WTC11 (cell line): ENCODE measurements around the gene RTN4.

Experiments used
- ELF4 ChIP-seq: sonication (generic); formaldehyde crosslinking; IDR thresholded peaks from 2 replicates; pipeline ENCODE4 v1.8.1; 2022; ENCODE audit warnings: low read depth, mild to moderate bottlenecking, moderate library complexity, missing genetic modification reagents
- GRHL2 ChIP-seq: fragments of 250-450 bp; sonication (Bioruptor Pico); IDR thresholded peaks from 2 replicates; pipeline ENCODE4 v1.8.0; 2022; ENCODE audit warnings: mild to moderate bottlenecking, moderate library complexity; ENCODE audit not compliant: insufficient replicate concordance, severe bottlenecking
- JUN ChIP-seq: sonication (generic); formaldehyde crosslinking; IDR thresholded peaks from 2 replicates; pipeline ENCODE4 v1.8.0; 2023; ENCODE audit warnings: mild to moderate bottlenecking, missing genetic modification reagents
- SP1 ChIP-seq: sonication (generic); formaldehyde crosslinking; conservative IDR thresholded peaks from 2 replicates; pipeline ENCODE4 v1.8.1; 2022; ENCODE audit warnings: missing genetic modification reagents
- TP53 ChIP-seq: sonication (generic); formaldehyde crosslinking; IDR thresholded peaks from 2 replicates; pipeline ENCODE4 v1.8.1; 2023; ENCODE audit warnings: mild to moderate bottlenecking, missing genetic modification reagents
- ZNF416 ChIP-seq: fragments of 250-450 bp; sonication (Bioruptor Pico); IDR thresholded peaks from 2 replicates; pipeline ENCODE4 v1.9.0; 2021; ENCODE audit warnings: mild to moderate bottlenecking, inconsistent platforms
- TF ChIP-seq, protein P1 (sequence below): sonication (generic); formaldehyde crosslinking; IDR thresholded peaks from 2 replicates; pipeline ENCODE4 v1.8.1; 2022; ENCODE audit warnings: low read depth, missing genetic modification reagents, borderline replicate concordance
- TF ChIP-seq, protein P2 (sequence below): fragments of 200-600 bp; IDR thresholded peaks from 2 replicates; pipeline ENCODE4 v1.8.0; 2022; ENCODE audit warnings: antibody characterized with exemption
- TF ChIP-seq, protein P3 (sequence below): sonication (generic); formaldehyde crosslinking; IDR thresholded peaks from 2 replicates; pipeline ENCODE4 v1.8.1; 2023; ENCODE audit warnings: mild to moderate bottlenecking, missing genetic modification reagents, borderline replicate concordance
- TF ChIP-seq, protein P4 (sequence below): sonication (generic); formaldehyde crosslinking; IDR thresholded peaks from 2 replicates; pipeline ENCODE4 v1.8.0; 2022; ENCODE audit warnings: mild to moderate bottlenecking, missing genetic modification reagents
- TF ChIP-seq, protein P5 (sequence below): sonication (generic); formaldehyde crosslinking; conservative IDR thresholded peaks from 2 replicates; pipeline ENCODE4 v1.8.1; 2023; ENCODE audit warnings: mild to moderate bottlenecking, low read depth, missing genetic modification reagents, moderate library complexity
- TF ChIP-seq, protein P6 (sequence below): sonication (generic); formaldehyde crosslinking; IDR thresholded peaks from 2 replicates; pipeline ENCODE4 v1.8.1; 2023; ENCODE audit warnings: mild to moderate bottlenecking, missing genetic modification reagents, moderate library complexity
- TF ChIP-seq, protein P7 (sequence below): sonication (generic); formaldehyde crosslinking; IDR thresholded peaks from 2 replicates; pipeline ENCODE4 v1.8.1; 2022; ENCODE audit warnings: mild to moderate bottlenecking, missing genetic modification reagents, moderate library complexity, borderline replicate concordance

DNA sequence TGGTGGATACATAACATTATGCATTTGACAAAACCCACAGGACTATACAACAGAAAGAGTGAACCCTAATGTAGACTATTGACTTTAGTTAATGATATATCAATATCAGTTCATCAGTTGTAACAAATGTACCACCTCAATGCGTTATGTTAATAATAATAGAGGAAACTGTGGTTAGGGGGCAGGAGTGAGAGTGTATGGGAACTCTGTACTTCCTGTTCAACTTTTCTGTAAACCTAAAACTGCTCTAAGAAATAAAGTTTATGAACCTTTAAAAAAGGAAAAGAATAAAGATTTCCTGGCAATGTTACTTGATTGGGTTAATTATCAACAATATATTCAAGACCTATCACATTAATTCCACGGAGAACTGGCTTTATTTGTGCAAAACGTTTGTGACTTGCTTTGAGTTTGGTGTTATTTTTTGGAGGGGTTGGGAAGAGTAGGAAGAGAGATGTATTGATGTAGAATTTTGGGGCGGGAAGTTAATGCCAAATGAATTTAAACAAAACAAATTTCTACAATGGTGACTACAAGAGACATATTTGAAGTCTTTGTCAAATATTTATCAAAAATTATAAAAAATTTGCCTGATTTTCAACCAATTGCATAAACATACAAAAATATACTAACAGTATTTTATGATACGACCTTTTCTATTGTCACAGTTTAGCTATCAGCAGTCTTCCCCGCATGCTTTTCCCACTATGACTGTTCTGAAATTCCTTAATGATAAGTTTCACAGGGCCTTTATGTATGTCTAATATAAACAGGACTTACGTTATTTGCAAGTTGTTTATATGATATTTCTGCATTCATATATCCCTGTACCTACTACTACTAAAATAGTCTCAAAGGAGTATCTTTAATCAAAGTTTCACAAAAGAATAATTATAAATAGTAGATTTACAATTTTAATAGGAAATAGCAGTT lies 2.1 kb upstream of the RTN4 start:
- TF ChIP-seq, protein P1, sequence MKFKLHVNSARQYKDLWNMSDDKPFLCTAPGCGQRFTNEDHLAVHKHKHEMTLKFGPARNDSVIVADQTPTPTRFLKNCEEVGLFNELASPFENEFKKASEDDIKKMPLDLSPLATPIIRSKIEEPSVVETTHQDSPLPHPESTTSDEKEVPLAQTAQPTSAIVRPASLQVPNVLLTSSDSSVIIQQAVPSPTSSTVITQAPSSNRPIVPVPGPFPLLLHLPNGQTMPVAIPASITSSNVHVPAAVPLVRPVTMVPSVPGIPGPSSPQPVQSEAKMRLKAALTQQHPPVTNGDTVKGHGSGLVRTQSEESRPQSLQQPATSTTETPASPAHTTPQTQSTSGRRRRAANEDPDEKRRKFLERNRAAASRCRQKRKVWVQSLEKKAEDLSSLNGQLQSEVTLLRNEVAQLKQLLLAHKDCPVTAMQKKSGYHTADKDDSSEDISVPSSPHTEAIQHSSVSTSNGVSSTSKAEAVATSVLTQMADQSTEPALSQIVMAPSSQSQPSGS (CRISPR knock-in tag), result no peak
- TF ChIP-seq ELF4 (CRISPR knock-in tag), result no peak
- TF ChIP-seq, protein P2, sequence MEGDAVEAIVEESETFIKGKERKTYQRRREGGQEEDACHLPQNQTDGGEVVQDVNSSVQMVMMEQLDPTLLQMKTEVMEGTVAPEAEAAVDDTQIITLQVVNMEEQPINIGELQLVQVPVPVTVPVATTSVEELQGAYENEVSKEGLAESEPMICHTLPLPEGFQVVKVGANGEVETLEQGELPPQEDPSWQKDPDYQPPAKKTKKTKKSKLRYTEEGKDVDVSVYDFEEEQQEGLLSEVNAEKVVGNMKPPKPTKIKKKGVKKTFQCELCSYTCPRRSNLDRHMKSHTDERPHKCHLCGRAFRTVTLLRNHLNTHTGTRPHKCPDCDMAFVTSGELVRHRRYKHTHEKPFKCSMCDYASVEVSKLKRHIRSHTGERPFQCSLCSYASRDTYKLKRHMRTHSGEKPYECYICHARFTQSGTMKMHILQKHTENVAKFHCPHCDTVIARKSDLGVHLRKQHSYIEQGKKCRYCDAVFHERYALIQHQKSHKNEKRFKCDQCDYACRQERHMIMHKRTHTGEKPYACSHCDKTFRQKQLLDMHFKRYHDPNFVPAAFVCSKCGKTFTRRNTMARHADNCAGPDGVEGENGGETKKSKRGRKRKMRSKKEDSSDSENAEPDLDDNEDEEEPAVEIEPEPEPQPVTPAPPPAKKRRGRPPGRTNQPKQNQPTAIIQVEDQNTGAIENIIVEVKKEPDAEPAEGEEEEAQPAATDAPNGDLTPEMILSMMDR, result no peak
- TF ChIP-seq, protein P3, sequence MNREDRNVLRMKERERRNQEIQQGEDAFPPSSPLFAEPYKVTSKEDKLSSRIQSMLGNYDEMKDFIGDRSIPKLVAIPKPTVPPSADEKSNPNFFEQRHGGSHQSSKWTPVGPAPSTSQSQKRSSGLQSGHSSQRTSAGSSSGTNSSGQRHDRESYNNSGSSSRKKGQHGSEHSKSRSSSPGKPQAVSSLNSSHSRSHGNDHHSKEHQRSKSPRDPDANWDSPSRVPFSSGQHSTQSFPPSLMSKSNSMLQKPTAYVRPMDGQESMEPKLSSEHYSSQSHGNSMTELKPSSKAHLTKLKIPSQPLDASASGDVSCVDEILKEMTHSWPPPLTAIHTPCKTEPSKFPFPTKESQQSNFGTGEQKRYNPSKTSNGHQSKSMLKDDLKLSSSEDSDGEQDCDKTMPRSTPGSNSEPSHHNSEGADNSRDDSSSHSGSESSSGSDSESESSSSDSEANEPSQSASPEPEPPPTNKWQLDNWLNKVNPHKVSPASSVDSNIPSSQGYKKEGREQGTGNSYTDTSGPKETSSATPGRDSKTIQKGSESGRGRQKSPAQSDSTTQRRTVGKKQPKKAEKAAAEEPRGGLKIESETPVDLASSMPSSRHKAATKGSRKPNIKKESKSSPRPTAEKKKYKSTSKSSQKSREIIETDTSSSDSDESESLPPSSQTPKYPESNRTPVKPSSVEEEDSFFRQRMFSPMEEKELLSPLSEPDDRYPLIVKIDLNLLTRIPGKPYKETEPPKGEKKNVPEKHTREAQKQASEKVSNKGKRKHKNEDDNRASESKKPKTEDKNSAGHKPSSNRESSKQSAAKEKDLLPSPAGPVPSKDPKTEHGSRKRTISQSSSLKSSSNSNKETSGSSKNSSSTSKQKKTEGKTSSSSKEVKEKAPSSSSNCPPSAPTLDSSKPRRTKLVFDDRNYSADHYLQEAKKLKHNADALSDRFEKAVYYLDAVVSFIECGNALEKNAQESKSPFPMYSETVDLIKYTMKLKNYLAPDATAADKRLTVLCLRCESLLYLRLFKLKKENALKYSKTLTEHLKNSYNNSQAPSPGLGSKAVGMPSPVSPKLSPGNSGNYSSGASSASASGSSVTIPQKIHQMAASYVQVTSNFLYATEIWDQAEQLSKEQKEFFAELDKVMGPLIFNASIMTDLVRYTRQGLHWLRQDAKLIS (CRISPR knock-in tag), result no peak
- TF ChIP-seq, protein P4, sequence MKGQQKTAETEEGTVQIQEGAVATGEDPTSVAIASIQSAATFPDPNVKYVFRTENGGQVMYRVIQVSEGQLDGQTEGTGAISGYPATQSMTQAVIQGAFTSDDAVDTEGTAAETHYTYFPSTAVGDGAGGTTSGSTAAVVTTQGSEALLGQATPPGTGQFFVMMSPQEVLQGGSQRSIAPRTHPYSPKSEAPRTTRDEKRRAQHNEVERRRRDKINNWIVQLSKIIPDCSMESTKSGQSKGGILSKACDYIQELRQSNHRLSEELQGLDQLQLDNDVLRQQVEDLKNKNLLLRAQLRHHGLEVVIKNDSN (CRISPR knock-in tag), result no peak
- TF ChIP-seq, protein P5, sequence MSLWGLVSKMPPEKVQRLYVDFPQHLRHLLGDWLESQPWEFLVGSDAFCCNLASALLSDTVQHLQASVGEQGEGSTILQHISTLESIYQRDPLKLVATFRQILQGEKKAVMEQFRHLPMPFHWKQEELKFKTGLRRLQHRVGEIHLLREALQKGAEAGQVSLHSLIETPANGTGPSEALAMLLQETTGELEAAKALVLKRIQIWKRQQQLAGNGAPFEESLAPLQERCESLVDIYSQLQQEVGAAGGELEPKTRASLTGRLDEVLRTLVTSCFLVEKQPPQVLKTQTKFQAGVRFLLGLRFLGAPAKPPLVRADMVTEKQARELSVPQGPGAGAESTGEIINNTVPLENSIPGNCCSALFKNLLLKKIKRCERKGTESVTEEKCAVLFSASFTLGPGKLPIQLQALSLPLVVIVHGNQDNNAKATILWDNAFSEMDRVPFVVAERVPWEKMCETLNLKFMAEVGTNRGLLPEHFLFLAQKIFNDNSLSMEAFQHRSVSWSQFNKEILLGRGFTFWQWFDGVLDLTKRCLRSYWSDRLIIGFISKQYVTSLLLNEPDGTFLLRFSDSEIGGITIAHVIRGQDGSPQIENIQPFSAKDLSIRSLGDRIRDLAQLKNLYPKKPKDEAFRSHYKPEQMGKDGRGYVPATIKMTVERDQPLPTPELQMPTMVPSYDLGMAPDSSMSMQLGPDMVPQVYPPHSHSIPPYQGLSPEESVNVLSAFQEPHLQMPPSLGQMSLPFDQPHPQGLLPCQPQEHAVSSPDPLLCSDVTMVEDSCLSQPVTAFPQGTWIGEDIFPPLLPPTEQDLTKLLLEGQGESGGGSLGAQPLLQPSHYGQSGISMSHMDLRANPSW (CRISPR knock-in tag), result no peak
- TF ChIP-seq SP1 (CRISPR knock-in tag), result no peak
- TF ChIP-seq, protein P6, sequence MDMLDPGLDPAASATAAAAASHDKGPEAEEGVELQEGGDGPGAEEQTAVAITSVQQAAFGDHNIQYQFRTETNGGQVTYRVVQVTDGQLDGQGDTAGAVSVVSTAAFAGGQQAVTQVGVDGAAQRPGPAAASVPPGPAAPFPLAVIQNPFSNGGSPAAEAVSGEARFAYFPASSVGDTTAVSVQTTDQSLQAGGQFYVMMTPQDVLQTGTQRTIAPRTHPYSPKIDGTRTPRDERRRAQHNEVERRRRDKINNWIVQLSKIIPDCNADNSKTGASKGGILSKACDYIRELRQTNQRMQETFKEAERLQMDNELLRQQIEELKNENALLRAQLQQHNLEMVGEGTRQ (CRISPR knock-in tag), result no peak
- TF ChIP-seq TP53, result no peak
- TF ChIP-seq GRHL2 (CRISPR knock-in tag), result no peak
- TF ChIP-seq ZNF416, result no peak
- TF ChIP-seq, protein P7, sequence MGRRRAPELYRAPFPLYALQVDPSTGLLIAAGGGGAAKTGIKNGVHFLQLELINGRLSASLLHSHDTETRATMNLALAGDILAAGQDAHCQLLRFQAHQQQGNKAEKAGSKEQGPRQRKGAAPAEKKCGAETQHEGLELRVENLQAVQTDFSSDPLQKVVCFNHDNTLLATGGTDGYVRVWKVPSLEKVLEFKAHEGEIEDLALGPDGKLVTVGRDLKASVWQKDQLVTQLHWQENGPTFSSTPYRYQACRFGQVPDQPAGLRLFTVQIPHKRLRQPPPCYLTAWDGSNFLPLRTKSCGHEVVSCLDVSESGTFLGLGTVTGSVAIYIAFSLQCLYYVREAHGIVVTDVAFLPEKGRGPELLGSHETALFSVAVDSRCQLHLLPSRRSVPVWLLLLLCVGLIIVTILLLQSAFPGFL, result no peak
- no peak for TF ChIP-seq JUN (CRISPR knock-in tag)
